Stimulated activated CD8-positive, alpha-beta memory T cell treated with anti-CD3 and anti-CD28 coated beads, Interleukin-12 subunit alpha, Interleukin-12 subunit beta, amount 100 ng/mL, for 1 hour (primary cell): ENCODE data around the gene STMP1.

Experiments
- DNase-seq: peaks from one replicate; pipeline ENCODE4 v3.0.0-alpha.2; 2020; ENCODE audit warnings: low read depth

STMP1 gene

GRCh38 chr7:135704074-135704473 lies 41.8 kb downstream of the STMP1 start:
- DNase-seq = no peak

GRCh38 chr7:135704698-135705097 lies 42.4 kb downstream of the STMP1 start:
- no peak for DNase-seq

- no peak for DNase-seq
Observed at GRCh38 chr7:135706038-135706742, 43.9 kb downstream of the STMP1 start.

GRCh38 chr7:135706858-135707569 lies 44.7 kb downstream of the STMP1 start:
- no peak for DNase-seq

- DNase-seq = no peak
Observed at GRCh38 chr7:135707570-135707966, 45.3 kb downstream of the STMP1 start.

- DNase-seq = no peak
Observed at GRCh38 chr7:135708041-135708440, 45.7 kb downstream of the STMP1 start.

GRCh38 chr7:135709508-135709907 lies 47.2 kb downstream of the STMP1 start:
- DNase-seq = no peak

- no peak for DNase-seq
Observed at GRCh38 chr7:135710417-135711138, 48.3 kb downstream of the STMP1 start.

GRCh38 chr7:135711139-135711469 lies 48.8 kb downstream of the STMP1 start:
- DNase-seq = no peak

- no peak for DNase-seq
Observed at GRCh38 chr7:135712182-135712782, 50.0 kb downstream of the STMP1 start.

- DNase-seq = no peak
Observed at GRCh38 chr7:135712796-135713195, 50.5 kb downstream of the STMP1 start.

GRCh38 chr7:135713836-135714470 lies 51.6 kb downstream of the STMP1 start:
- DNase-seq = no peak

GRCh38 chr7:135714534-135715009 lies 52.3 kb downstream of the STMP1 start:
- no peak for DNase-seq

GRCh38 chr7:135715055-135715522 lies 52.8 kb downstream of the STMP1 start:
- no peak for DNase-seq

- DNase-seq = no peak
Observed at GRCh38 chr7:135715673-135716072, 53.4 kb downstream of the STMP1 start.

GRCh38 chr7:135716677-135717238 lies 54.4 kb downstream of the STMP1 start:
- no peak for DNase-seq

GRCh38 chr7:135717693-135718092 lies 55.4 kb downstream of the STMP1 start:
- no peak for DNase-seq

- no peak for DNase-seq
Observed at GRCh38 chr7:135718219-135718618, 55.9 kb downstream of the STMP1 start.

- no peak for DNase-seq
Observed at GRCh38 chr7:135718794-135719437, 56.6 kb downstream of the STMP1 start.

GRCh38 chr7:135719688-135720087 lies 57.4 kb downstream of the STMP1 start:
- DNase-seq = no peak

- no peak for DNase-seq
Observed at GRCh38 chr7:135721198-135721820, 59.0 kb downstream of the STMP1 start.
